Measurements from ENCODE around the gene KLHDC9.

The KLHDC9 gene

DNA sequence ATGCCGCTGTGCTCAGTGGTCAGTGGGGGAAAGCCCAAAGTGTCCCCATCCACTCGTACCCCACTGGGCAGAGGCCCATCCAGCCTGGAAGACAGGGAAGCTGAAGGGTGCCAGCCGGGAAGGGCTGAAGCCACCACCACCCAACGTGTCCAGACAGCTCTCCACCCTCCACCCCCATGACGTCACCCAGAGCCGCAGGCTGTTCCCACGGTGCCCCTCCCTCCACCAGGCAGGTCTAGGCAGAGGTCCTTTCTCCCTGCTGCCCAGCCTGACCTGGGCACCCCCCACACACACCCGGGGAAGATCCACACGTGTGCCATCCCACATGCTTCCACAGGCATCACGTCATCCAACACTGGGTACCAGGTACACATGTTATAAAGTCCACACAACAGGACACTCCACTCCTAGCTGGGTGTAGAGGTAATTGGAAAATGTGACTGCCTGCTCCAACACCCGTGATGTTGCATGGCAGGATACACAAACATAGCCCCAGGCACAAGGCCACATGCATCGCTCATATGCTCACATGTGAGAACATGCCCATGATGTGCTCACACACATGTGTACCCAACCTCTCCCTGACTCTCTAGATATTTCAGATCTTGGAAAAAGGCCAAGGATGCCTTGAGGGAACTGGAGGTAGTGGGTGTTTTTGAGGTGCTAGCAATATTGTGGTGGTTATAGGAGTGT, 23.3 kb upstream of the KLHDC9 start:
- Histone ChIP-seq H3K9ac (no peak overlapping the region), H3K4me3 (ENCODE audit: low read depth, low read length) (no peak overlapping the region), H3K4me1 (no peaks in the 10 kb centered on the region), H3K9me3 (ENCODE audit: control insufficient read depth, low read length) (no peaks in the 10 kb centered on the region), H3K79me2 (no peaks in the 10 kb centered on the region), H3K4me2 (ENCODE audit: low read length) (no peak overlapping the region), H3K27me3 (ENCODE audit: control insufficient read depth, insufficient read depth, low read length) (no peaks in the 10 kb centered on the region), H2AFZ (no peak overlapping the region), H3K36me3 (ENCODE audit: control insufficient read depth, insufficient read depth, low read length) (no peaks in the 10 kb centered on the region), H3K27ac (no peak overlapping the region)
- TF ChIP-seq CTCF (IDR thresholded peaks at IDR 0.05), result no peak

DNA sequence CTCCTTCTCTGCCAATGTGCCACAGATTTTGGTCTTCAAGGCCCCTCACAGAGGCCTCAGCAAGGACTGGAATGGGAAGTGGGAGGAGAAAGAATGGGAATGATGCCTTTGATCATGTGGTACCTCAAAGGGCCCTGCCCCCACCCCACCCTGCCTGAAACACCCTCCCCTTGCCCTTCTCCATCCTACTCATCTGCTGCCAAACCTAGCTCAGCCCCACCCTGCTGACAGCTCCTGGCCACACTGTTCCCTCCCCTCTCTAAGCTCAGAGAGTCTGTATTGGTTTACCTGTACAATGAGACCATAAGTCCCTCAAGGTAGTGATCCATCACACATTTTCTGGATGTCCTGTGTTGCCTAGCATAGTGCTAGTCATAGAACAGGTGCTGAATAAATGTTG, 21.8 kb upstream of the KLHDC9 start:
- no peaks in the 10 kb centered on the region for H3K9me3 ChIP-seq (ENCODE audit: control insufficient read depth, low read length)
- no peaks in the 10 kb centered on the region for H3K4me1 ChIP-seq
- TF ChIP-seq CTCF (IDR thresholded peaks at IDR 0.05), result no peak
- no peaks in the 10 kb centered on the region for H3K27me3 ChIP-seq (ENCODE audit: control insufficient read depth, insufficient read depth, low read length)
- no peak overlapping the region for H3K9ac ChIP-seq
- no peaks in the 10 kb centered on the region for H3K36me3 ChIP-seq (ENCODE audit: control insufficient read depth, insufficient read depth, low read length)
- no peak overlapping the region for H3K4me2 ChIP-seq (ENCODE audit: low read length)
- no peak overlapping the region for H3K27ac ChIP-seq
- H2AFZ ChIP-seq, result no peak overlapping the region
- no peaks in the 10 kb centered on the region for H3K79me2 ChIP-seq
- no peak overlapping the region for H3K4me3 ChIP-seq (ENCODE audit: low read depth, low read length)

DNA sequence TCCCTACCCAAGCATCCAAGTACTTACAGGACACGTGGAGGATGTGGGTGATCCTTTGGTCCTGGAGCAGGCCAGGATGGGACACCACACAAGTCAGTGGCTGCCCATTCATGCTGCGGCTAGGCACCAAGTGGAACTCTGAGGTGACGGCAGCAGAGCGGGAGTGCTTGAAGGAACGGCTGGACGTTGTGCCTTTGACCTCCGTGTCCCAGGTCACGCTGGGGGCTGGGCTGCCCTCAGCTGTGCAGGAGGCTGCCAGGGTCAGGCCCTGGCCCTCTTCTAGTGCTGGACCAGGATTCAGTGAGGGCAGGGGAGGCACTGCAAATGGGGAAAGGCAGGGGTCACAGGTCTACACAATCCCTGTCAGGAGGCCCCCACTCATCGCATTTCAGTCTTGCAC, 20.7 kb upstream of the KLHDC9 start:
- H3K27me3 ChIP-seq (ENCODE audit: control insufficient read depth, insufficient read depth, low read length), result no peaks in the 10 kb centered on the region
- no peak overlapping the region for H3K27ac ChIP-seq

GRCh38 chr1:161079436-161080110, 18.6 kb upstream of the KLHDC9 start:
- Histone ChIP-seq H3K4me3 (ENCODE audit: low read depth, low read length) (no peak overlapping the region), H3K79me2 (no peaks in the 10 kb centered on the region), H3K27ac (no peak overlapping the region), H2AFZ (no peak overlapping the region), H3K4me1 (no peaks in the 10 kb centered on the region), H3K9me3 (ENCODE audit: control insufficient read depth, low read length) (no peaks in the 10 kb centered on the region), H3K9ac (no peak overlapping the region), H3K36me3 (ENCODE audit: control insufficient read depth, insufficient read depth, low read length) (no peaks in the 10 kb centered on the region), H3K27me3 (ENCODE audit: control insufficient read depth, insufficient read depth, low read length) (no peaks in the 10 kb centered on the region), H3K4me2 (ENCODE audit: low read length) (no peak overlapping the region)
- TF ChIP-seq CTCF (IDR thresholded peaks at IDR 0.05), result no peak

More for the DNA sequence above, 20.7 kb upstream of the KLHDC9 start:
- Histone ChIP-seq H3K9me3 (ENCODE audit: control insufficient read depth, low read length) (no peaks in the 10 kb centered on the region), H3K4me3 (ENCODE audit: low read depth, low read length) (no peak overlapping the region), H3K79me2 (no peaks in the 10 kb centered on the region), H3K9ac (no peak overlapping the region), H2AFZ (no peak overlapping the region), H3K36me3 (ENCODE audit: control insufficient read depth, insufficient read depth, low read length) (no peaks in the 10 kb centered on the region), H3K4me2 (ENCODE audit: low read length) (no peak overlapping the region), H3K4me1 (no peaks in the 10 kb centered on the region)
- TF ChIP-seq CTCF (IDR thresholded peaks at IDR 0.05), result no peak
